ENCODE measurements around the gene ZNF800.

ZNF800 gene

DNA sequence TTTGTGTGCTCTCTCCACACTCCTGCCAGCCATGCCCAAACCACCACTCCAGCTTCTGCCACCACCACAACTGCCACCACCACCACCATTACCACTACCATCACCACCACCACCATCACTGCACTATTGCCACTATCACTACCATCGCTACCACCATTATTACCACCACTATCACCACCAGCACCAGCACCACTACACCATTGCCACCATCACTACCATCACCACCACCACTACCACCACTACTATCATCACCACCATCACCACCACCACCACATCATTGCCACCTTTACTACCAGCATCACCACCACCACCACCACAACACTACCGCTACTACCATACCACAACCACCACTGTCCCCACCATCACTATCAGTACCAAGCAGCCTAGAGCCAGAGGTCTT is 26.0 kb upstream of the ZNF800 start:
- no peak for TF ChIP-seq CTCF (IDR thresholded peaks at IDR 0.05; ENCODE audit: low read depth, low read length, missing control alignments)
- no peak for DNase-seq (ENCODE audit: extremely low read depth, low read depth)
- H3K4me3 ChIP-seq (replicated peaks; ENCODE audit: low read depth, low read length), result no peak overlapping the region

DNA sequence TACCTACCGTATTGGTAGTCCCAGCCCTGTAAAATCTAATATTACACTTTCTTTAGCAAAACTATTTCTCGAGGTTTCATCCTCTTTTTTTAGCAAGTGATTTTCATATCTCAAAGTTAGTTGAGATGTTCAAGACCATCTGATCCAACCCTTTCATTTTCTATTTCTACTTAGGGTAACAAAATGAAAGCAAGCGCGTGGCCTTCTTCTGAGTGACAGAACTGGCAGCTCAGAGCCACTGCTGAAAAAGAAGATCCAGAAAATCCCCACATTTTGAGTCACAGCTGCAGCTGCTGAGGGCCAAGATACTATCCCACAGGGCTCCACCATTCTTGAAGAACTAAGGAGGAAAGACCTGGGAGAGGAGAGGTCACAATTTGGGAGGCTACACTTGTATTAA is 24.8 kb upstream of the ZNF800 start:
- H3K4me3 ChIP-seq (replicated peaks; ENCODE audit: low read depth, low read length), result no peak overlapping the region
- TF ChIP-seq CTCF (IDR thresholded peaks at IDR 0.05; ENCODE audit: low read depth, low read length, missing control alignments), result no peak
- no peak for DNase-seq (ENCODE audit: extremely low read depth, low read depth)

DNA sequence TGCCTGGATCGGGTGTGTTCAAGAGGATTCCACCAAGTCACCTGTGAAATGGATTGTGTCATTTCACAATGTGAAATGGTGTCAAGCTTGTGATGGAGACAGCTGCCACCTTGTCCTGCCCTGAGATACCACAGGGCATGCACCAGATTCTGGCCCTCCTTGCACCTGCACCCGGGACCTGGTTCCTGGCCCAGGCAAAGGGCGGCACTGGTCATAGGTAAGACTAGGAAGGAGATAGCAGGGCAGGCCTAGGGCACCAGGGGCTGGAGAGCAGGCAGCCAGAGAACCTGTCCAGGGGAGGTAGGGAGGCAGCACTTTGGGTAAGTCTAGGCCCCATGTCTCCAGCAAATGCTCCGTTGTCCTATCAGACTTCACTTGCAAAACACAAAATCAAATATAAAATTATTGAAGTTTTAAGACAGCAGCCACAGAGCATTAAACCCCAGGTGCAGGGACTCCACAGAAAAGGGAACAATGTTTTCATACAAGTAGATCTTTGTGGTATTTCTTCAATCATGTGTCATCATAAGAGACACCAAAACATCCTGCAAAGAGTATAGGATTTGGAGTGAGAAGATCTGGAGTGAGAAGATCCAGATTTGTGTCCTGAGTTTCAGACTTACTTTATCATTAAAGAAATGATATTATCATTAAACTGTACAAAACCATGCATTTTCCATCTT is 22.7 kb upstream of the ZNF800 start:
- TF ChIP-seq CTCF (IDR thresholded peaks at IDR 0.05; ENCODE audit: low read depth, low read length, missing control alignments), result no peak
- no peak overlapping the region for H3K4me3 ChIP-seq (replicated peaks; ENCODE audit: low read depth, low read length)
- no peak for DNase-seq (ENCODE audit: extremely low read depth, low read depth)

DNA sequence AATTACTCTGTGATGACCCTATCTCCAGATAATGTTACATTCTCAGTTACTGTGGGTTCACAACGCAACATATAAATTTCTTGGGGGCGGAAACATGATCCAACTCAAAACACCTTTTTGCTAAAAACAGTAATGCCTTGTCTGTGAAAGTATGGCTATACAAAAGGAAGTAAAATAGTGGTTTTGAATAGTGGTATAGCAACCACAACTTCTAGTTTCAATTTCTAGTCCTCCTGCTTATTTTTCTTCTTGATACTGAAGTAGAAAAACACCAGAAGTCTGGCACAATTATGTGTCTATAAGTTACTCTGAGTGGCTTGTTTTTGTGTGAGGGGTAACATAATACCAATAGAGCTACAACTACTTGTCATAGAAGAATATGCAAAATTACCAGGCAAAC is 21.5 kb upstream of the ZNF800 start:
- TF ChIP-seq CTCF (IDR thresholded peaks at IDR 0.05; ENCODE audit: low read depth, low read length, missing control alignments), result no peak
- no peak overlapping the region for H3K4me3 ChIP-seq (replicated peaks; ENCODE audit: low read depth, low read length)
- DNase-seq (ENCODE audit: extremely low read depth, low read depth), result no peak

DNA sequence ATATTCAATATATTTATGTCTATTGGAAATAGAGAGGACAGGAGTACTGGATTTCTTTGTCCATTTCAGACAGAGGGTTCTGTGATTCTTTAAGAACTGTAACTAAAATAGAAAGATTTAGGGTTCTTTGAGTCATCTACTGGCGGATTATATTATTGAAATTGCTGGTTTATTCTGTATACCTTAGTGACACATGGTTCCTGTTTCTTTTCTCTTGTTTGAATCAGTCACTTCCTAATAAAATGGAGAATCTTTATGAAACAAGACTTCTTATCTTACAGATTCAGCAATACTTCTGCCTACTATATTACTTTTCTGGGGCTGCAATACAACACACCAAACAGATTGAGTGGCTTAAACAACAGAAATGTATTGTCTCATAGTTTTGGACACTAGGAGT is 20.8 kb upstream of the ZNF800 start:
- no peak overlapping the region for H3K4me3 ChIP-seq (replicated peaks; ENCODE audit: low read depth, low read length)
- no peak for DNase-seq (ENCODE audit: extremely low read depth, low read depth)
- TF ChIP-seq CTCF (IDR thresholded peaks at IDR 0.05; ENCODE audit: low read depth, low read length, missing control alignments), result no peak

GRCh38 chr7:127411176-127411575 is 18.7 kb upstream of the ZNF800 start:
- H3K4me3 ChIP-seq (replicated peaks; ENCODE audit: low read depth, low read length), result no peak overlapping the region
- DNase-seq (ENCODE audit: extremely low read depth, low read depth), result no peak
- no peak for TF ChIP-seq CTCF (IDR thresholded peaks at IDR 0.05; ENCODE audit: low read depth, low read length, missing control alignments)

DNA sequence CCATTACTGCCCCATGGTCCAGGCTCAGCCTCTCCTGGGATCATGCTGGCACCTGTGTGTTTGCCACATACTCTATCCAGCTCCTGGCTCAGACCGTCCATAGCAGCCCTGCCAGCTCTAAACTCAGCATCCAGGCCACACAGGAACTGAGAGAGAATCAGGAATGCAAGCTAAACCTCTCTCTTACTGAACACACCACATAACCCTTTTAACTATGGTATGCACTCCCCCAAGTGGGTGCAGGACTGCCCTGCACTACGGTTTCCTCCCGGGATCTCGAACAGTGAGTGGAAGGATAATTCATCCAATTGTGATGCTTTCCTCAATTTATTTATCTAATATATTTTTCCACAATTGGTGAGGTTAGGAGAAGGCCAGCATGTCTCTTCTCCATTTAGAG is 17.1 kb upstream of the ZNF800 start:
- TF ChIP-seq CTCF (IDR thresholded peaks at IDR 0.05; ENCODE audit: low read depth, low read length, missing control alignments), result no peak
- H3K4me3 ChIP-seq (replicated peaks; ENCODE audit: low read depth, low read length), result no peak overlapping the region
- DNase-seq (ENCODE audit: extremely low read depth, low read depth), result no peak

All from HFF-Myc (cell line).